OCI-LY7 (cell line): ENCODE results near the gene BCAR3.

ENCODE experiments used
- CTCF ChIP-seq: fragments of 200-600 bp; sonication (generic); conservative IDR thresholded peaks from 2 replicates; pipeline ENCODE4 v1.5.1; 2014; ENCODE audit warnings: mild to moderate bottlenecking, antibody characterized with exemption, low read length, moderate library complexity, mixed read lengths
- EZH2phosphoT487 ChIP-seq: fragments of 200-600 bp; sonication (generic); IDR thresholded peaks from 2 replicates; pipeline ENCODE4 v1.6.1; 2018; ENCODE audit warnings: low read depth, borderline replicate concordance, mild to moderate bottlenecking, mixed run types, antibody characterized with exemption, low read length, moderate library complexity, mixed read lengths

DNA sequence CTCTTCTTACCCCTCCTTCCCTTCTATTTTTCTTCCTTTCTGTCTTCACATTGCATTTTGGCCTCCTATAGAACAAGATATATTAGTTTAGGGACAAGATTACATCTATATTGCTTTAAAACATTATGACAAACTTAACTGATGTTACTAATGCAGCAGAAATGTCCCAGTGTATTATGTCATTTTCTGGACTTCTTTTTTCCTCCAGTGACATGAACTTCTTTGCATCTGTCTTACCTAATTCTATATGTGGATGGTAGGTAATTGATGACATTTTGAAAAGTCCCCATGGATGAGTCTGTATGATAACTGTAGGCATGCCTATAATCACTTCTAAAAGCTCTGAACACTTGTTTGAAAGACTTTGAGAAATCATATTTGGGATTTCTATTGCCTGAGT is 144.2 kb downstream of the BCAR3 start:
- no peak for TF ChIP-seq CTCF
- no peak for TF ChIP-seq EZH2phosphoT487
